GM12878 (cell line): ENCODE measurements around the gene GNPTG. TPM values are rescaled to one million over a fixed set of nuclear protein-coding genes. Genes with fewer than 3 reads are reported as not detected.

ENCODE experiments used
- ATAC-seq: fragments of 200-7000 bp; cut with Tn5 transposase; 3 replicates; pipeline ENCODE4 v1.9.1; 2020; ENCODE audit warnings: mild to moderate bottlenecking, moderate library complexity
- BruUV-seq: library from RNA; stranded (reverse); fragments of 400-500 nt; replicated peaks from 2 replicates; lab custom pipeline; 2021; lab: Mats Ljungman, UMichigan
- CTCF ChIA-PET: fragments of 300-600 bp; sonication (Branson Sonifier 250); formaldehyde crosslinking; extraction: SDS; loops from one replicate; lab custom pipeline; 2021; ENCODE audit warnings: inconsistent platforms; lab: Yijun Ruan, JAX
- POLR2A ChIA-PET: fragments of 350-600 bp; formaldehyde crosslinking; extraction: SDS; loops from one replicate; lab custom pipeline; 2021; ENCODE audit warnings: inconsistent platforms; lab: Charles Lee
- RAD21 ChIA-PET: fragments of 300-600 bp; sonication (Branson Sonifier 250); formaldehyde crosslinking; loops from one replicate; lab custom pipeline; 2023; ENCODE audit warnings: antibody characterized with exemption; ENCODE audit not compliant: unreplicated experiment; lab: Charles Lee
- SMC1A ChIA-PET: fragments of 300-600 bp; sonication (Branson Sonifier 250); formaldehyde crosslinking; loops from one replicate; lab custom pipeline; 2023; ENCODE audit not compliant: unreplicated experiment, uncharacterized antibody; lab: Charles Lee
- DNase-seq: peaks from one replicate; pipeline ENCODE4 v3.0.0-alpha.2; 2011; ENCODE audit warnings: low read depth, low spot score
- FAIRE-seq: peaks from 3 replicates; lab custom pipeline; 2011; peaks lifted over from hg19 to GRCh38; lab: Jason Lieb, UNC
- H2AFZ ChIP-seq: 2 replicates; pipeline ENCODE4 v1.6.0; 2011; ENCODE audit warnings: low read depth, low read length, control low read depth; ENCODE audit not compliant: control insufficient read depth
- H3K27ac ChIP-seq: 2 replicates; pipeline ENCODE4 v1.5.1; 2011; ENCODE audit warnings: control low read depth; ENCODE audit not compliant: control insufficient read depth, insufficient read depth
- H3K27me3 ChIP-seq, 2 experiments: replicated peaks in 1 of 2; 2 replicates each; pipeline versions ENCODE4 v1.6.0 to v1.6.1; 2011; ENCODE audit warnings: low read length in 1 of 2; ENCODE audit not compliant: control insufficient read depth in 2 of 2, insufficient read depth in 2 of 2
- H3K36me3 ChIP-seq, 2 experiments: 2 replicates each; pipeline ENCODE4 v1.5.1; 2011; ENCODE audit warnings: low read length in 1 of 2; ENCODE audit not compliant: control insufficient read depth in 2 of 2, insufficient read depth in 2 of 2
- H3K4me1 ChIP-seq: 2 replicates; pipeline ENCODE4 v1.6.1; 2011; ENCODE audit warnings: mild to moderate bottlenecking, low read length, moderate library complexity, mixed read lengths; ENCODE audit not compliant: control insufficient read depth, insufficient read depth
- H3K4me2 ChIP-seq: 2 replicates; pipeline ENCODE4 v1.6.0; 2011; ENCODE audit warnings: control low read depth; ENCODE audit not compliant: control insufficient read depth, insufficient read depth
- H3K4me3 ChIP-seq: fragments of 200-600 bp; sonication (generic); 2 replicates; pipeline ENCODE4 v1.5.1; 2016
- H3K79me2 ChIP-seq: 2 replicates; pipeline ENCODE4 v1.6.0; 2011; ENCODE audit warnings: low read length; ENCODE audit not compliant: control insufficient read depth, insufficient read depth
- H3K9ac ChIP-seq: 2 replicates; pipeline ENCODE4 v1.8.0; 2011; ENCODE audit warnings: low read length, control low read depth, mixed read lengths; ENCODE audit not compliant: control insufficient read depth, insufficient read depth
- H3K9me3 ChIP-seq: replicated peaks from 3 replicates; pipeline ENCODE4 v1.5.1; 2011; ENCODE audit warnings: mild to moderate bottlenecking, low read length; ENCODE audit not compliant: control insufficient read depth, insufficient read depth
- H4K20me1 ChIP-seq: 2 replicates; pipeline ENCODE4 v1.6.0; 2011; ENCODE audit not compliant: control insufficient read depth, insufficient read depth
- IKZF2 ChIP-seq, 2 experiments: fragments of 450-650 bp; IDR thresholded peaks; 2 replicates each; pipeline ENCODE4 v1.6.1; 2017; ENCODE audit warnings: mild to moderate bottlenecking in 2 of 2, moderate library complexity in 2 of 2
- POLR2A ChIP-seq: IDR thresholded peaks from 2 replicates; pipeline ENCODE4 v1.6.1; 2011; ENCODE audit warnings: low read depth, mild to moderate bottlenecking, low read length
- POLR2AphosphoS5 ChIP-seq: IDR thresholded peaks from 2 replicates; pipeline ENCODE4 v1.6.1; 2011; ENCODE audit warnings: mild to moderate bottlenecking, low read length, inconsistent platforms
- WGBS: methylation state at CpG from one replicate; pipeline ENCODE4 v1.1.6; 2016; ENCODE audit warnings: low lambda C conversion rate; ENCODE audit not compliant: insufficient replicate concordance, insufficient coverage; ENCODE audit errors: missing lambda C conversion rate; 5-methylcytosine and 5-hydroxymethylcytosine counted together
- in situ Hi-C: fragments of 300-500 bp; cut with MboI; formaldehyde crosslinking; loops from 9 replicates; pipeline ENCODE4 v1.14.3; 2018; ENCODE audit warnings: mixed read lengths
- intact Hi-C: fragments of 100-400 bp; cut with micrococcal nuclease; formaldehyde crosslinking; loops from one replicate; pipeline ENCODE4 v1.14.2; 2022; ENCODE audit not compliant: unreplicated experiment
- polyA plus RNA-seq, 11 experiments: library from polyadenylated mRNA; depleted of rRNA in 4 of 11; unstranded in 6 of 11; stranded (reverse) in 5 of 11; fragments of >200 nt; fragmentation: Nextera tagmentation in 4 of 11; fragmentation: Illumina TruSeq in 1 of 11; extraction: Ambion mirVana in 4 of 11; extraction: Trizol in 1 of 11; gene quantifications; 1 replicate in 1 of 11; 2 replicates in 10 of 11; pipeline versions ENCODE4 v1.2.1 to v1.2.3, GENCODE V29; 2011 to 2016; ENCODE audit warnings: inconsistent platforms in 2 of 11, missing spikeins in 2 of 11, low read depth in 1 of 11
- total RNA-seq, 4 experiments: library from RNA; depleted of rRNA in 3 of 4; stranded (reverse); fragments of >200 nt in 3 of 4; fragmentation: Illumina TruSeq in 1 of 4; extraction: Trizol in 1 of 4; gene quantifications; 2 replicates each; pipeline versions ENCODE4 v1.2.1 to v1.2.3, GENCODE V29; 2013 to 2021
- TF ChIP-seq, protein P1 (sequence below): IDR thresholded peaks from 2 replicates; pipeline ENCODE4 v1.6.1; 2011; ENCODE audit warnings: borderline replicate concordance, low read depth, mild to moderate bottlenecking, moderate library complexity, mixed read lengths, low read length; ENCODE audit not compliant: insufficient read depth; ENCODE audit errors: extremely low read length

The GNPTG gene
- total and polyA plus RNA-seq, 10 of the 15 experiments (the other 5 are each of a cell fraction or from before 2014, with no cell fraction given), result 0.80 to 32.6 (median 20.9) TPM

DNA sequence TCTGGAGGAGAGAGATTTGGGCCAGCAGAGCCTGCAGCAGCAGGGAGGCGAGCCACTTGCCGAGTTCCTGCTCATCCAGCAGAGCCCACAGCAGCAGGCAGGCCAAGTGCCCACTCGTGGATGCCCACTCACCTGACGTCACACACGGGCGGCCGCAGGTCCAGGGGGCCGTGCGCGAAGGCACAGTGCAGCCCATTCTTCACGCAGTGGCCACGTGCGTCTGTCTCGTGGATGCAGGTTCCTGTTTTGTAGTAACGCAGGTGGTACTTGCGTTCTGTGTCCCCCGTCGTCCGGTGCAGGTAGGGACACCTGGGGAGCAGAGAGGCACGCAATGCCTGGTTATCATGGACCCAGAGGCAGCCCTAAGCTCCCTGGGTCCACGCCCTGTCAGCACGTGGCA, 51.3 kb downstream of the GNPTG start:
- Histone ChIP-seq H3K9me3 (no peaks in the 10 kb centered on the region), H3K4me3 (no peak overlapping the region), H2AFZ (no peak overlapping the region), H3K36me3 (no peaks in the 10 kb centered on the region; a peak in 2 of 4 replicates), H3K4me1 (no peaks in the 10 kb centered on the region; the same call in 1 of the 2 replicates), H4K20me1 (0 out of 2 replicates have a peak, but pooled peaks cover 2% of the 10 kb centered on the region), H3K27ac (no peak overlapping the region), H3K4me2 (no peak overlapping the region), H3K27me3 (no peaks in the 10 kb centered on the region), H3K79me2 (peaks cover 1% of the 10 kb centered on the region; the same call in 1 of the 2 replicates), H3K9ac (no peak overlapping the region)
- intact Hi-C loops, result no loop called here
- ChIA-PET RAD21 (no interaction called here), SMC1A (no interaction called here), POLR2A (interaction anchor here (0.6 kb wide), 1 partner anchor 105 kb away, joined by 4 read pairs; no protein-coding TSS in a partner anchor), CTCF (no interaction called here)
- FAIRE-seq (no peak), ATAC-seq (no peak), DNase-seq (no peak)
- in situ Hi-C loops, result no loop called here
- TF ChIP-seq, protein P1, sequence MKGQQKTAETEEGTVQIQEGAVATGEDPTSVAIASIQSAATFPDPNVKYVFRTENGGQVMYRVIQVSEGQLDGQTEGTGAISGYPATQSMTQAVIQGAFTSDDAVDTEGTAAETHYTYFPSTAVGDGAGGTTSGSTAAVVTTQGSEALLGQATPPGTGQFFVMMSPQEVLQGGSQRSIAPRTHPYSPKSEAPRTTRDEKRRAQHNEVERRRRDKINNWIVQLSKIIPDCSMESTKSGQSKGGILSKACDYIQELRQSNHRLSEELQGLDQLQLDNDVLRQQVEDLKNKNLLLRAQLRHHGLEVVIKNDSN, result no peak
- peak; percentile 37; the same call in 1 of the 2 replicates for TF ChIP-seq POLR2A
- BruUV-seq, result no TSS peak
- 92% methylated on average over 22 of the region's 22 CpGs for WGBS

DNA sequence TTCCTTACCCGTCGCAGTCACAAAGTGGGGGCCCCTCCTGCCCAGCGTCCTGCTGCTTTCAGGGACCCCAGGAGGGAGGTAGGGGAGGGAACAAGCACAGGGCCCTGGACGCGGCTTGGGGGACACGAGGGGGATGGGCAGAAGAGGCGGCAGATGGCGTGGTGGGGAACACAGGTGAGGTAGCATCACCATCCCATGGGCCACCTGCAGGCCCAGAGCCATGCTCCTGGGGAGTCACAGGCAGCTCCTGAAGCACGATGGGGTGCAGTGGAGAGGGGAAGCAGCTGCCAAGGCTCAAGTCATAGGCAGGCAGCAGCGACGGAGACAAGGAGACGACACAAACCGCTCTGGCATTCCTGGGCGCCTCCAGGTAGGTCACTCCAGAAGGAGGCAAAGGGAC, 52.0 kb downstream of the GNPTG start:
- Histone ChIP-seq H3K9me3 (no peaks in the 10 kb centered on the region), H3K27me3 (no peaks in the 10 kb centered on the region), H3K79me2 (peaks cover 1% of the 10 kb centered on the region; the same call in 1 of the 2 replicates), H3K4me2 (no peak overlapping the region), H3K27ac (no peak overlapping the region), H3K9ac (no peak overlapping the region), H4K20me1 (0 out of 2 replicates have a peak, but pooled peaks cover 2% of the 10 kb centered on the region), H3K4me1 (peaks cover 3% of the 10 kb centered on the region), H3K36me3 (no peaks in the 10 kb centered on the region; a peak in 1 of 4 replicates), H2AFZ (no peak overlapping the region), H3K4me3 (no peak overlapping the region)
- CTCF ChIA-PET, result no interaction called here
- RAD21 ChIA-PET, result no interaction called here
- FAIRE-seq, result no peak
- POLR2A ChIA-PET, result no interaction called here
- intact Hi-C loops (no loop called here), in situ Hi-C loops (no loop called here)
- no peak for DNase-seq
- SMC1A ChIA-PET, result no interaction called here
- no TSS peak for BruUV-seq
- WGBS, result 76% methylated on average over 14 of the region's 14 CpGs
- no peak for ATAC-seq
- no peak for TF ChIP-seq POLR2AphosphoS5
- no peak for TF ChIP-seq IKZF2 (IDR thresholded peaks at IDR 0.05)
